NB4 (cell line): Measurements from ENCODE around the gene PRL.

Experiments used
- DNase-seq: peaks from one replicate; pipeline ENCODE4 v3.0.0; 2010; ENCODE audit warnings: low read depth
- H3K4me3 ChIP-seq: one replicate; pipeline ENCODE4 v1.5.1; 2011; ENCODE audit warnings: mild to moderate bottlenecking, low read depth, low read length, moderate library complexity
- MYC ChIP-seq: IDR thresholded peaks from 2 replicates; pipeline ENCODE4 v1.6.1; 2011; ENCODE audit warnings: low read depth, low read length
- TF ChIP-seq, protein P1 (sequence below): IDR thresholded peaks from one replicate; pipeline ENCODE4 v1.5.1; 2012; ENCODE audit warnings: low read depth, low read length
- TF ChIP-seq, protein P2 (sequence below): IDR thresholded peaks from 2 replicates; pipeline ENCODE4 v1.6.1; 2011; ENCODE audit warnings: low read depth, low read length

PRL gene

DNA sequence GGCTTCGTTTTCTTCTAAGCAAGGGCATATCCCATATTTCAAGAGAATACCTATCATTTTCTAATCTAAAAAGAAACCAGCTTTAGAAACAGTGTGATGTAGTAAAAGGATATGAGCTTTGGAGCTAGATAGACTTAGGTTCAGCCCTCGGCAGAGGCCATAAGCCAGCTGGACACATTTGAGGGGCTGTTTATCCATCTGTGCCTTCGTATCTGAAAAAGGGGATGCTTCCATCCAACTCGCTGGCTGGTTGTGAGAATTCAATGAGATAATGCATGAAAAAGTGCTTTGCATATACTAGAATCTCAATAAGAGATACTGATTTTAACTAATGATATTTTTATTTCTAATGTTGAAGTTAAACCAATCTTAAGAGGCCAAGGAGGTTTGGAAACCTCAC lies 58.0 kb downstream of the PRL start:
- H3K4me3 ChIP-seq: no peak overlapping the region
- DNase-seq: no peak
- TF ChIP-seq, protein P1, sequence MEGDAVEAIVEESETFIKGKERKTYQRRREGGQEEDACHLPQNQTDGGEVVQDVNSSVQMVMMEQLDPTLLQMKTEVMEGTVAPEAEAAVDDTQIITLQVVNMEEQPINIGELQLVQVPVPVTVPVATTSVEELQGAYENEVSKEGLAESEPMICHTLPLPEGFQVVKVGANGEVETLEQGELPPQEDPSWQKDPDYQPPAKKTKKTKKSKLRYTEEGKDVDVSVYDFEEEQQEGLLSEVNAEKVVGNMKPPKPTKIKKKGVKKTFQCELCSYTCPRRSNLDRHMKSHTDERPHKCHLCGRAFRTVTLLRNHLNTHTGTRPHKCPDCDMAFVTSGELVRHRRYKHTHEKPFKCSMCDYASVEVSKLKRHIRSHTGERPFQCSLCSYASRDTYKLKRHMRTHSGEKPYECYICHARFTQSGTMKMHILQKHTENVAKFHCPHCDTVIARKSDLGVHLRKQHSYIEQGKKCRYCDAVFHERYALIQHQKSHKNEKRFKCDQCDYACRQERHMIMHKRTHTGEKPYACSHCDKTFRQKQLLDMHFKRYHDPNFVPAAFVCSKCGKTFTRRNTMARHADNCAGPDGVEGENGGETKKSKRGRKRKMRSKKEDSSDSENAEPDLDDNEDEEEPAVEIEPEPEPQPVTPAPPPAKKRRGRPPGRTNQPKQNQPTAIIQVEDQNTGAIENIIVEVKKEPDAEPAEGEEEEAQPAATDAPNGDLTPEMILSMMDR: no peak

DNA sequence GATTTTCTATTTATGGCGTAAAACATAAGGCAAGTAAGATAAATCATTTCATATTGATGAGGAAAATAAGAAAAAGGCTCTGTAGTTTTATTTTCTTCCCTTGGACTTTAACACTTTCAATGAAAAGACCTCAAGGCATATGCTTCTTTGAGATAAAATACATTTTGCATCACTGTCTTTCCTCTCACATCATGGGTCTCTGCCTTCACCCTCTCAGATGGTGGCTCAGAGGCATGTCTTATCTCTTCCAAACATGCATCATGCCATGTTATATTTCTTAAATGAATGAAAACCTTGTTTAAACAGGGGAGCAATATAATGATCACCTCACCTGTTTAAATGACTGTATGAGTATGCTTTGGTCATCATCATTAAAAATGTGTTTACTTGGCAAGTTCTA lies 59.3 kb downstream of the PRL start:
- H3K4me3 ChIP-seq: no peak overlapping the region
- TF ChIP-seq, protein P1: no peak
- TF ChIP-seq MYC: no peak
- TF ChIP-seq, protein P2, sequence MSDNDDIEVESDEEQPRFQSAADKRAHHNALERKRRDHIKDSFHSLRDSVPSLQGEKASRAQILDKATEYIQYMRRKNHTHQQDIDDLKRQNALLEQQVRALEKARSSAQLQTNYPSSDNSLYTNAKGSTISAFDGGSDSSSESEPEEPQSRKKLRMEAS: no peak
- DNase-seq: no peak
